ENCODE results near the gene MYL11.
"Not testable (repeated sequence)": the region's sequence is repeated elsewhere in the genome, so short reads cannot be mapped to it uniquely, and the experiment has no call there.

Gene MYL11

GRCh38 chr16:30371248-30371816 lies 3.3 kb upstream of the MYL11 start:
- DNase-seq = no peak

- DNase-seq = no peak
Observed at GRCh38 chr16:30372038-30372712, 2.4 kb upstream of the MYL11 start.

GRCh38 chr16:30372725-30373124 lies 1.9 kb upstream of the MYL11 start:
- DNase-seq = no peak

GRCh38 chr16:30375864-30376263 lies 1.3 kb downstream of the MYL11 start:
- DNase-seq = no peak

- no peak for DNase-seq
Observed at GRCh38 chr16:30376461-30376902, 1.9 kb downstream of the MYL11 start.

GRCh38 chr16:30377050-30377811 lies 2.6 kb downstream of the MYL11 start:
- DNase-seq = no peak

GRCh38 chr16:30377812-30378235 lies 3.2 kb downstream of the MYL11 start:
- DNase-seq = peak; percentile 94

GRCh38 chr16:30378236-30379157 lies 3.9 kb downstream of the MYL11 start:
- DNase-seq = peak; percentile 99

- no peak for DNase-seq
Observed at GRCh38 chr16:30379158-30379783, 4.7 kb downstream of the MYL11 start.

- DNase-seq = no peak
Observed at GRCh38 chr16:30380072-30380802, 5.6 kb downstream of the MYL11 start.

- DNase-seq = no peak
Observed at GRCh38 chr16:30380803-30381208, 6.2 kb downstream of the MYL11 start.

- no peak for DNase-seq
Observed at GRCh38 chr16:30381291-30382041, 6.9 kb downstream of the MYL11 start.

GRCh38 chr16:30382111-30382881 lies 7.7 kb downstream of the MYL11 start, which contains the start of gene SEPTIN1:
SEPTIN1 (minus strand) TSS chr16:30382561; CDS start chr16:30382542, 19 bp downstream.
- peak; percentile 78 for DNase-seq

- no peak for DNase-seq
Observed at GRCh38 chr16:30383521-30383920, 8.9 kb downstream of the MYL11 start.

- DNase-seq = no peak
Observed at GRCh38 chr16:30394592-30395154, 20.1 kb downstream of the MYL11 start.

GRCh38 chr16:30395155-30395991 lies 20.8 kb downstream of the MYL11 start, which contains the start of gene ZNF48:
ZNF48 (plus strand) TSS chr16:30395420; CDS start chr16:30395795, 375 bp downstream.
- DNase-seq = peak; percentile 71

- DNase-seq = no peak
Observed at GRCh38 chr16:30395992-30396585, 21.5 kb downstream of the MYL11 start.

GRCh38 chr16:30396627-30397026 lies 22.0 kb downstream of the MYL11 start:
- not testable (repeated sequence) for DNase-seq

Data from CD4-positive, alpha-beta T cell treated with Interleukin-15 for 1 hour (primary cell).